Breast epithelium (tissue), 4 donors: Measurements from ENCODE around the gene WTIP. TPM values are rescaled to one million over a fixed set of nuclear protein-coding genes. Genes with fewer than 3 reads are reported as not detected.

Source experiments
- DNase-seq, 2 donors: peaks; one replicate each; pipeline ENCODE4 v3.0.0-alpha.2; 2019; ENCODE audit warnings: low spot score in 2 of 2
- H3K27ac ChIP-seq, 2 donors: fragments of 200-600 bp; sonication (generic) in 1 of 2; one replicate each; pipeline ENCODE4 v1.5.1; 2016 to 2019; ENCODE audit warnings: mild to moderate bottlenecking in 1 of 2
- H3K27me3 ChIP-seq, 2 donors: fragments of 200-600 bp; sonication (generic) in 1 of 2; one replicate each; pipeline versions ENCODE4 v1.5.1 to v1.6.0; 2017 to 2019; ENCODE audit warnings: control low read depth in 1 of 2, mild to moderate bottlenecking in 1 of 2
- H3K36me3 ChIP-seq: fragments of 200-600 bp; one replicate; pipeline ENCODE4 v1.5.1; 2019
- H3K4me1 ChIP-seq, 2 donors: fragments of 200-600 bp; sonication (generic); one replicate each; pipeline ENCODE4 v1.5.1; 2016 to 2019; ENCODE audit warnings: control low read depth in 1 of 2
- H3K4me3 ChIP-seq, 3 donors: fragments of 200-600 bp; sonication (generic); 1 replicate in 2 of 3; 2 replicates in 1 of 3; pipeline ENCODE4 v1.5.1; 2016 to 2019; ENCODE audit warnings: mild to moderate bottlenecking in 3 of 3, moderate library complexity in 2 of 3
- H3K9me3 ChIP-seq, 2 donors: fragments of 200-600 bp; sonication (generic) in 1 of 2; one replicate each; pipeline ENCODE4 v1.5.1; 2016 to 2019; ENCODE audit warnings: control low read depth in 1 of 2
- CTCF ChIP-seq, 3 donors: fragments of 450-650 bp; IDR thresholded peaks; one replicate each; pipeline ENCODE4 v1.5.1; 2016 to 2017; ENCODE audit warnings: antibody characterized with exemption in 3 of 3, mild to moderate bottlenecking in 3 of 3, moderate library complexity in 3 of 3
- POLR2A ChIP-seq: fragments of 450-650 bp; IDR thresholded peaks from one replicate; pipeline ENCODE4 v1.6.1; 2016; ENCODE audit warnings: antibody characterized with exemption, mild to moderate bottlenecking, moderate library complexity
- POLR2AphosphoS5 ChIP-seq, 3 donors: sonication (generic); formaldehyde crosslinking; IDR thresholded peaks; one replicate each; pipeline ENCODE4 v1.6.1; 2017; ENCODE audit warnings: antibody characterized with exemption in 3 of 3
- intact Hi-C: fragments of 100-400 bp; cut with DNase I; formaldehyde crosslinking; loops from one replicate; pipeline ENCODE4 v1.15.1; 2023; ENCODE audit warnings: low total_unique reads
- total RNA-seq, 3 donors: library from RNA; depleted of rRNA; stranded (reverse); fragments of >200 nt; gene quantifications; one replicate each; pipeline ENCODE4 v1.1.0, GENCODE V29; 2016

WTIP gene
- total RNA-seq, 3 donors from 2014 or later: 11.9 to 20.6 (median 14.9) TPM

DNA sequence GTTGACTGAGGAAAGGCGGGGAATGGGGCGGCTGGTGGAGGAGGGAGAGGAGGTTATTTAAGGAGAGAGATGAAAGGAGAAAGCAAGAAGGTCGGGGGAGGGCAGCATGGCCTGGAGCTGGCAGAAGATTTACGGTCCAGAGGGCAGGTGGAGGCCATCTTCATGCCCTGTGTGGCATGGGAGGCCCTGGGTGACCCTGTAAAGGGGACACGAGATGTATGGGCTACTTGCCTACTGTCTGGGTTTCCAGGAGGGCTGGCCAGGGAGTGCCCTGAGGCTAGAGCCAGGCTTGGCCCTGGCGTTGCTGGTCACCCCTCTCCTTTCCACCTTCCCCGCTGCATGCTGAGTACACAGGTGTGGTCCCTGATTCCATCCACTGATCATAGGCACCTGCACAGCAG is 6.1 kb downstream of the WTIP start:
- H3K4me1 ChIP-seq: no peaks in the 10 kb centered on the region
- no peak overlapping the region for H3K27ac ChIP-seq
- intact Hi-C loops: no loop called here
- no peaks in the 10 kb centered on the region for H3K9me3 ChIP-seq
- no peaks in the 10 kb centered on the region for H3K27me3 ChIP-seq
- H3K36me3 ChIP-seq: no peaks in the 10 kb centered on the region
- no peak overlapping the region for H3K4me3 ChIP-seq
- peak in 1 of 2 donors; percentile 34 for DNase-seq
- no peak for TF ChIP-seq POLR2A
- no peak for TF ChIP-seq CTCF (IDR thresholded peaks at IDR 0.05)
- TF ChIP-seq POLR2AphosphoS5 (IDR thresholded peaks at IDR 0.05): no peak

GRCh38 chr19:34489175-34489574 is 7.6 kb downstream of the WTIP start:
- Histone ChIP-seq H3K36me3 (no peaks in the 10 kb centered on the region), H3K4me1 (no peaks in the 10 kb centered on the region), H3K4me3 (no peak overlapping the region), H3K27me3 (no peaks in the 10 kb centered on the region), H3K27ac (no peak overlapping the region), H3K9me3 (no peaks in the 10 kb centered on the region)
- no peak for DNase-seq
- no peak for TF ChIP-seq CTCF (IDR thresholded peaks at IDR 0.05)
- no peak for TF ChIP-seq POLR2AphosphoS5 (IDR thresholded peaks at IDR 0.05)
- TF ChIP-seq POLR2A: no peak
- intact Hi-C loops: no loop called here

DNA sequence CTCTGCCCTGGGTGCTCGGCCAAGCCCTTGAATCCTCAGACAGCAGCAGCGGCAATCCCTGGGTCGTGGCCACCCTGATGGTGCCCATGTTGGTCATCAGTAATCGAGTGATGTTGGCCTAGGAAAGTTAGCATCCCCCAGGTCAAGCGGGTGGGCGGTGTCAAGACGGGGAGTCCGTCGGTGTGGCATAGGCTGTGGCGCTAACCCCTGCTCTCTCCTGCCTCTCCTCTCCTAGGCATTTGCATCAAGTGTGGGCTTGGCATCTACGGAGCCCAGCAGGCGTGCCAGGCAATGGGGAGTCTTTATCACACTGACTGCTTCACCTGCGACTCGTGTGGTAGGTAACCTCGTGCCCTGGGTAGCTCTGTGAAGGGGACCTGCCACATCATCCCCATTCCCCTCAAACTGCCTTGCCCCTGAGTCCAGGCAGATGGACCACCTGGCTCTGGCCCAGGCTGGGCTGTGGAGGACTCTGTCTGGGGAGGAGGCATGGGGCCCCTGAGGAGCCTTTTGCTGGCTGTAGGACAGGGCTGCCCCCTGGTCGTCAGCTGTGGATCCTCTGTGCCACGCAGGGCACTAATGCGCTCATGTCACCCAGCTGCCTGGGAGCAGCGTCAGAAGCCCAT is 8.7 kb downstream of the WTIP start:
- Histone ChIP-seq H3K9me3 (no peaks in the 10 kb centered on the region), H3K4me3 (no peak overlapping the region), H3K27me3 (no peaks in the 10 kb centered on the region), H3K27ac (no peak overlapping the region), H3K36me3 (no peaks in the 10 kb centered on the region), H3K4me1 (no peaks in the 10 kb centered on the region)
- no peak for TF ChIP-seq POLR2AphosphoS5 (IDR thresholded peaks at IDR 0.05)
- no peak for TF ChIP-seq CTCF (IDR thresholded peaks at IDR 0.05)
- TF ChIP-seq POLR2A: no peak
- intact Hi-C loops: no loop called here
- peak in 1 of 2 donors; percentile 39 for DNase-seq

DNA sequence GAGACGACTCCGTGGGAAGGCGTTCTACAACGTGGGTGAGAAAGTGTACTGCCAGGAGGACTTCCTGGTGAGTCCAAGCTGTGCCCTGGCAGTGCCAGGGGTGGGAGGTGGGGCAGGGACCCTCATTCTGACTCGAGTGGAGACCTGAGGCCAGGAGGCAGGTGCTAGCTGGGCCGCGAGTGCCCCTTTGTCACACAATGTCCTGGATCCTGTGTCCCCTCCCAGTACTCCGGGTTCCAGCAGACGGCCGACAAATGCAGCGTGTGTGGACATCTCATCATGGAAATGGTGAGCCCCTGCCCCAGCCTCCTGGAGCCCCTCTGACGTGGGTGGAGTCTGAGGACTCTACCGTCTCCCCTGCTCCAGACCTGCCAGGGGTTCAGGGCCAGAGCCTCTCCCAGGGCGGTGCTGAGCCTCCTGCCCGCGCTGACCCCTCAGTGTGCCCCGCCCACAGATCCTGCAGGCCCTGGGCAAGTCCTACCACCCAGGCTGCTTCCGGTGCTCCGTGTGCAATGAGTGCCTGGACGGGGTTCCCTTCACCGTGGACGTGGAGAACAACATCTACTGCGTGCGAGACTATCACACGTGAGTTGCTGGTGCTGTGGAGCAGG is 11.6 kb downstream of the WTIP start:
- no peak for TF ChIP-seq POLR2AphosphoS5 (IDR thresholded peaks at IDR 0.05)
- no peak for TF ChIP-seq CTCF (IDR thresholded peaks at IDR 0.05)
- TF ChIP-seq POLR2A: no peak
- no peak for DNase-seq
- H3K4me3 ChIP-seq: no peak overlapping the region
- H3K4me1 ChIP-seq: no peaks in the 10 kb centered on the region
- H3K27ac ChIP-seq: no peak overlapping the region
- no peaks in the 10 kb centered on the region for H3K9me3 ChIP-seq
- no peaks in the 10 kb centered on the region for H3K36me3 ChIP-seq
- H3K27me3 ChIP-seq: no peaks in the 10 kb centered on the region
- intact Hi-C loops: no loop called here

DNA sequence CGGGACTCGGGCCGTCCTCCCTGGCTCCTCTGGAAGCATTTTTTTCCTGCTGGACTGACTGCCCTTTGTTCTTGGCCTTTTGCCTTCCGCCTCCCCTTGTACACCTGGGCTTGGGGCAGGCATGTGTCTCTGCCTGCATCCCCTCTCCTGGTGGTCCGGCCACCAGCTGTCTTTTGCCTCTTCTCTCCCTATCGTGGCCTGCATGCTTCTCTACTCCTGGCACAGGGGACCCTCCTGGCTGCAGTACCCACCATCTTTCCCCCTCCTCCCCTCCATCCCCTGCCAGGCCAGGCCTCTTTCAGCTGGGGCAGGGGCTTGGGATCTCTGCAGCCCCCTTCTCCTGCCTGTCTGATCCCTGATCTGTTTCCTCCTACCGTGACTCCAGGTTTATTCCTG is 12.1 kb downstream of the WTIP start:
- no peaks in the 10 kb centered on the region for H3K9me3 ChIP-seq
- H3K27ac ChIP-seq: no peak overlapping the region
- intact Hi-C loops: no loop called here
- TF ChIP-seq POLR2A (no peak), CTCF (IDR thresholded peaks at IDR 0.05) (no peak), POLR2AphosphoS5 (IDR thresholded peaks at IDR 0.05) (no peak)
- H3K4me1 ChIP-seq: no peaks in the 10 kb centered on the region
- no peaks in the 10 kb centered on the region for H3K27me3 ChIP-seq
- DNase-seq: no peak
- H3K36me3 ChIP-seq: no peaks in the 10 kb centered on the region
- H3K4me3 ChIP-seq: no peak overlapping the region
